Mucosa of rectum (tissue), 2 donors: Measurements from ENCODE around the gene WWC2.

Experiments used
- H3K27ac ChIP-seq, 2 donors: one replicate each; pipeline ENCODE4 v1.7.0; 2013; ENCODE audit warnings: inconsistent platforms in 2 of 2, low read depth in 2 of 2, low read length in 2 of 2
- H3K27me3 ChIP-seq, 2 donors: one replicate each; pipeline ENCODE4 v1.7.0; 2013; ENCODE audit warnings: low read length in 2 of 2; ENCODE audit not compliant: control insufficient read depth in 2 of 2, insufficient read depth in 2 of 2
- H3K36me3 ChIP-seq, 2 donors: one replicate each; pipeline ENCODE4 v1.7.0; 2013; ENCODE audit warnings: low read length in 2 of 2; ENCODE audit not compliant: control insufficient read depth in 2 of 2, insufficient read depth in 2 of 2
- H3K4me1 ChIP-seq, 2 donors: one replicate each; pipeline ENCODE4 v1.7.0; 2013; ENCODE audit warnings: low read length in 2 of 2, mild to moderate bottlenecking in 1 of 2; ENCODE audit not compliant: control insufficient read depth in 2 of 2, insufficient read depth in 2 of 2
- H3K4me3 ChIP-seq, 2 donors: one replicate each; pipeline ENCODE4 v1.7.0; 2013; ENCODE audit warnings: low read length in 2 of 2
- H3K9ac ChIP-seq, 2 donors: one replicate each; pipeline ENCODE4 v1.7.0; 2013; ENCODE audit warnings: low read length in 2 of 2, low read depth in 1 of 2, mild to moderate bottlenecking in 1 of 2
- H3K9me3 ChIP-seq, 2 donors: one replicate each; pipeline ENCODE4 v1.7.0; 2013; ENCODE audit warnings: low read length in 2 of 2; ENCODE audit not compliant: control insufficient read depth in 2 of 2
- donor health status: healthy.
- donor health status: Normal muscosa, but diverticular disease.

The WWC2 gene

GRCh38 chr4:183100298-183100599, 1.2 kb downstream of the WWC2 start:
- Histone ChIP-seq H3K9ac (no peak overlapping the region), H3K4me3 (peak overlapping the region; percentile 65 to 68), H3K9me3 (no peaks in the 10 kb centered on the region), H3K27me3 (peaks cover 32 to 38% of the 10 kb centered on the region in 2 donors), H3K27ac (no peak overlapping the region), H3K36me3 (no peaks in the 10 kb centered on the region), H3K4me1 (peaks cover 7 to 10% of the 10 kb centered on the region in 2 donors)

DNA sequence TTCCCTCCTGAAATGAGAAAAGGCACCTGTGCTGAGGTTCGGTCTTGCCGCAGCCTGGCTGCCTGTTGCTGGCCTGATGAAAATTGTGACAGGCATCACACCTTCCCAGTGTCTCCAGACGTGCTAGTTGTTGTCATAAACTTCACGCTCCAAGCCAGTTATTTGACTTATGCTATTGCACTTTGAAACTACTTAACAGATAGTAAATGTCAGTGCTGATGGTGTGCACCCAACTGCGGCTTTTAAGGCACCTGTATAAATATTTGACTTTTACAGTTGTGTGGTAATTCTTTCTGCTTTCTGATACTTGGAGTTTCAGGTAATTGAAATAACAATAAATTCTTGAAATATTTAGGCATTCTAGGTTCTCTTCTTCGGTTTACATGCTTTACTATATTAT, 1.8 kb downstream of the WWC2 start:
- Histone ChIP-seq H3K4me1 (peaks cover 7 to 10% of the 10 kb centered on the region in 2 donors), H3K27ac (no peak overlapping the region), H3K36me3 (no peaks in the 10 kb centered on the region), H3K4me3 (no peak overlapping the region), H3K27me3 (peaks cover 31 to 37% of the 10 kb centered on the region in 2 donors), H3K9ac (no peak overlapping the region), H3K9me3 (no peaks in the 10 kb centered on the region)

DNA sequence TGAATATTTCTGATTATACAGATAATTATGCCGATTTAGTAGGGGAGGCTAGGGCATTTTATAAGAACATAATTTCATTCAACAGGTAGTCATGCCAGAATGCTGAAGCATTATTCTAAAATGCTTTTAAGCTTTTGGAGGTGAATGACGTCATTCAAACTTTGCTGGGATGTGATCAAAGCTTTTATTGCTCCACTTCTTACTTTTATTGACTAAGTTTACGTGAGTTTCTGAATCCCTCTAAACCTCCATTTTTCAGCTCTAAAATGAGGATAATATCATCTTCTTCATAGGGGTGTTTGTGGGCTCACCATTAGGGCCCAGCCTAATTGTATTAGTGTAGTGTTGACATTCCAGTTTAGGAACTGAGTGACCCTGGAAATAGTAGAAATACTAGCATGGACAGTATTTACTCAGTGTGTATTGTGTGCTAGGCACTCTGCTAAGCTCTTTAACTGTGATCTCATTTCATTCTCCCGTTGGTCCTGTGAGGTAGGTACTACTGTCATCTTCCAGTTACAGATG, 3.0 kb downstream of the WWC2 start:
- peaks cover 7 to 10% of the 10 kb centered on the region in 2 donors for H3K4me1 ChIP-seq
- no peak overlapping the region for H3K27ac ChIP-seq
- H3K9ac ChIP-seq = no peak overlapping the region
- H3K4me3 ChIP-seq = no peak overlapping the region
- peaks cover 25 to 29% of the 10 kb centered on the region in 2 donors for H3K27me3 ChIP-seq
- H3K36me3 ChIP-seq = no peaks in the 10 kb centered on the region
- H3K9me3 ChIP-seq = no peaks in the 10 kb centered on the region

- peaks cover 11 to 13% of the 10 kb centered on the region in 2 donors for H3K27me3 ChIP-seq
- no peak overlapping the region for H3K9ac ChIP-seq
- no peak overlapping the region for H3K4me3 ChIP-seq
- no peak overlapping the region for H3K27ac ChIP-seq
- peaks cover under 1 to 8% of the 10 kb centered on the region in 2 donors for H3K4me1 ChIP-seq
- H3K36me3 ChIP-seq = no peaks in the 10 kb centered on the region
- H3K9me3 ChIP-seq = no peaks in the 10 kb centered on the region
Measured at GRCh38 chr4:183105092-183105491, 6.0 kb downstream of the WWC2 start.

GRCh38 chr4:183106839-183107238, 7.8 kb downstream of the WWC2 start:
- Histone ChIP-seq H3K27me3 (peaks cover 5 to 7% of the 10 kb centered on the region in 2 donors), H3K9me3 (no peaks in the 10 kb centered on the region), H3K4me1 (peaks cover 0 to 8% of the 10 kb centered on the region in 2 donors), H3K36me3 (no peaks in the 10 kb centered on the region), H3K27ac (no peak overlapping the region), H3K4me3 (no peak overlapping the region), H3K9ac (no peak overlapping the region)

DNA sequence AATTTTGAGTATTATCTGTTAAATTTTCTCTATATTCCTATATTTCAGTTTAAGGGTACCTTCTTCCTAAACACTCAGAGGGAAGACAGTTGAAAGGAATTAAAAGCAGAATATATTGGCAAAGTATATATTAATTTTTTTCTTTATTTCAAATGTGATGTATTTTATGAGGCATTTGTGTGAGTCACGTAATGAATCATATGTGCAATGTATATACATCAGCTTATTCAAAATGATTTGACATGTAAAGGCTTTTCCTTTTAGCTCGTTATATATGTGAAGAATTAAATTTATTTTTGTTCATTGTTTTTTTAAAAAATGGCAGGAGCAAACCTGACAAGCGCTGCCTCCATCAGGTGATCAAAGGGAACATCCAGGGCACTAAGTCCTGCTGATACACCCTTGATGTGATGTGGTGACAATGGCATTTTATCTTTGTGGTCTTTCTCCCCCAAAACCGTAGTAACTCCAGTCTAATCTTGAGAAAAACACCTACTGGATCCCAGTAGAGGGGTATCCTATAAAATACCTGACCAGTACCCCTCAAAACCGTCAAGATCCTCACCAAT, 8.9 kb downstream of the WWC2 start:
- H3K4me3 ChIP-seq = no peak overlapping the region
- H3K27ac ChIP-seq = no peak overlapping the region
- H3K4me1 ChIP-seq = peaks cover 0 to 4% of the 10 kb centered on the region in 2 donors
- no peaks in the 10 kb centered on the region for H3K9me3 ChIP-seq
- no peak overlapping the region for H3K9ac ChIP-seq
- H3K36me3 ChIP-seq = no peaks in the 10 kb centered on the region
- no peaks in the 10 kb centered on the region for H3K27me3 ChIP-seq

GRCh38 chr4:183110244-183110643, 11.2 kb downstream of the WWC2 start:
- Histone ChIP-seq H3K9me3 (no peaks in the 10 kb centered on the region), H3K4me1 (peaks cover 0 to 4% of the 10 kb centered on the region in 2 donors), H3K27ac (no peak overlapping the region)

GRCh38 chr4:183111452-183111885, 12.4 kb downstream of the WWC2 start:
- Histone ChIP-seq H3K4me1 (peaks cover 0 to 4% of the 10 kb centered on the region in 2 donors), H3K4me3 (no peak overlapping the region), H3K36me3 (no peaks in the 10 kb centered on the region), H3K27ac (no peak overlapping the region), H3K9me3 (no peaks in the 10 kb centered on the region), H3K9ac (no peak overlapping the region), H3K27me3 (peaks cover 0 to 9% of the 10 kb centered on the region in 2 donors)

More at GRCh38 chr4:183110244-183110643, 11.2 kb downstream of the WWC2 start:
- H3K36me3 ChIP-seq = no peaks in the 10 kb centered on the region
- peaks cover 0 to 9% of the 10 kb centered on the region in 2 donors for H3K27me3 ChIP-seq
- H3K4me3 ChIP-seq = no peak overlapping the region
- no peak overlapping the region for H3K9ac ChIP-seq

- Histone ChIP-seq H3K9ac (no peak overlapping the region), H3K27me3 (peaks cover 0 to 12% of the 10 kb centered on the region in 2 donors), H3K4me3 (no peak overlapping the region), H3K27ac (no peak overlapping the region), H3K36me3 (no peaks in the 10 kb centered on the region), H3K9me3 (no peaks in the 10 kb centered on the region), H3K4me1 (no peaks in the 10 kb centered on the region)
Measured at GRCh38 chr4:183118141-183118540, 19.1 kb downstream of the WWC2 start.

GRCh38 chr4:183118585-183118984, 19.5 kb downstream of the WWC2 start:
- no peak overlapping the region for H3K4me3 ChIP-seq
- H3K4me1 ChIP-seq = no peaks in the 10 kb centered on the region
- peaks cover 0 to 9% of the 10 kb centered on the region in 2 donors for H3K27me3 ChIP-seq
- H3K36me3 ChIP-seq = no peaks in the 10 kb centered on the region
- H3K9me3 ChIP-seq = no peaks in the 10 kb centered on the region
- H3K27ac ChIP-seq = no peak overlapping the region
- no peak overlapping the region for H3K9ac ChIP-seq
